Measurements from ENCODE around the gene DSTN.

Gene DSTN

DNA sequence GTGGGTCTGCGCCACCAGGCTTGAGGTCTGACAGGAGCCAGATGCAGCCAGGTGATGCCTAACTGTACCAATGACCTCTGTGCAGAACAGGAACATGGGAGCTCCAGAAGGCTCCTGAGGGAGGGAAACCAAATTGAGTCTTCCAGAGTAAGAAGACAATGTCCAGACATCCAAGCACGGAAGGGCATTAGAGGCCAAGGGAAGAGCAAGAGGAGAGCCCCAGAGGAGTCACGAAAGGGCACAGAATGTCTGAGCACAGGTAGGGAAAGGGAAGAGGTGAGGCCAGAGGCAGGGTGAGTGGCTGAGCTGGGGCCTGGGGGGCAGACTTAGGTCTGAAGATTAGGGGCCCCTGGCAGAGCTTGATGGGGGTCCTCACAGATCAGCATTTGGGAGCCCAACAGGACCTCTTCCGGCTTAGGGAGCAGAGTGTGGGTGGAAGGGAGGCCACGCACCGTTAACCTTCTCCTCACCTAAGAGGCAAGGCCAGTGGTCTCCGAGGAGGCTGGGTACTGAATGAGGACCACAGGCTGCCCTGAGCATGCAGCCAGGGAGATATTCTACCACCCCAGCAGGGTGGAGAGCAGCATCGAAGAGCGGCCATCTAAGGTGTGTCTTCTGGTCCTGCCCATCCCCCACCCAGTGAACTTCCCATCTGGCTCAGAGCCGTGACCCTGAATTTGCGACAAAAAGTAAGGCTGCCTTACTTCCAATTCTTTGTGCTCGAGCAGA is 70.4 kb downstream of the DSTN start:
- DNase-seq: no peak

GRCh38 chr20:17640875-17641378 is 71.1 kb downstream of the DSTN start:
- DNase-seq: no peak

- DNase-seq: no peak
Observed at GRCh38 chr20:17641520-17641964, 71.7 kb downstream of the DSTN start.

GRCh38 chr20:17641993-17642392 is 72.1 kb downstream of the DSTN start:
- no peak for DNase-seq

- no peak for DNase-seq
Observed at GRCh38 chr20:17642404-17643269, 72.8 kb downstream of the DSTN start.

- no peak for DNase-seq
Observed at GRCh38 chr20:17643531-17644188, 73.8 kb downstream of the DSTN start.

GRCh38 chr20:17644451-17644850 is 74.6 kb downstream of the DSTN start:
- DNase-seq: no peak

- no peak for DNase-seq
Observed at GRCh38 chr20:17645010-17645409, 75.1 kb downstream of the DSTN start.

DNA sequence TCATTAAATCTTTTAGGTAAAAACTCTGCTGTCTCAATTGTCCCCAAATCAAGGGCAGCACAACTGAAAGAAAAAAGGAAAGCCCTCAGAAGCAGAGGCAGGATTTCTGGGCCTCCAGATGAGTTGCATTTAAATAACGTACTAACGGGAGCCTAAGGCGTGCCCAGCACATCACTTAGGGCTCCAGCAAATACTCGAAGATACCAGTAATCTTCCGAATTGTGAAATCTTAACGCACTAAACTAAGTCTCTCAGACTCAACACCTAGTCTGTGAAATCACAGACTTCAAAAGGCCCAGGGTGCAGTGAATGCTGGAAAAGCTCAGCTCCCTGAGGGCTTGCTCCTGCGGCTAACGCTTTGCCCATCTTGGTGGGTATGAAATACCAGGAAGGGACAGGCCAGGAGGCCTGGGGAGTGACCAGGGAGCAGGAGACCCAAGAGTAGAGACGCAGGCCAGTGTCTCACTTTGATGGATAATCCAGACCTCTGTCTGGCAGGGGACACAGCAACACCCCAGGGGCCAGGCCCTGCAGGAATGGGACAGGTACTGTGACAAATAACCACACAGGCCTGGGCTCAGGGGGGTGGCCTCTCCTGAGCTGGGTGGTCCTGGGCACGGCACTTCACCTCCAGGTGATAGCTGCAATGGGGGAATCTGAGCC is 75.8 kb downstream of the DSTN start:
- no peak for DNase-seq

- DNase-seq: no peak
Observed at GRCh38 chr20:17646209-17646960, 76.5 kb downstream of the DSTN start.

DNA sequence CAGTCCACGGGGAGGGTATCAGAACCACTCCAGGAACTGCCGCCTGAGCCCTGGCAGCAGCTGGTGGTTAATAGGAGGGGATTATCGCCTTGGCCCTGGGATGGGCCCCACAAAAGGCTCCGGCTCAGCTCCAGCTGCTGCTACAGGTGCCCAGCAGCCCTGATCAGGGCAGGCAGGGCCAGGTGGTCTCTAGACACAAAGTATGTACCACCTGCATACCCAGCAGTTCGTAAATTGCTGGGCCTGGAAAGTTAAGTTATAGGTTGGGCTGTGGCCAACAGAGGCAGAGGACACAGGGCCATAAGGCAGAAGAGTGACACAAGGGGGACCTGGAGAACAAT is 77.1 kb downstream of the DSTN start:
- DNase-seq: no peak

- no peak for DNase-seq
Observed at GRCh38 chr20:17647391-17648314, 77.8 kb downstream of the DSTN start.

- no peak for DNase-seq
Observed at GRCh38 chr20:17648315-17648646, 78.4 kb downstream of the DSTN start.

DNA sequence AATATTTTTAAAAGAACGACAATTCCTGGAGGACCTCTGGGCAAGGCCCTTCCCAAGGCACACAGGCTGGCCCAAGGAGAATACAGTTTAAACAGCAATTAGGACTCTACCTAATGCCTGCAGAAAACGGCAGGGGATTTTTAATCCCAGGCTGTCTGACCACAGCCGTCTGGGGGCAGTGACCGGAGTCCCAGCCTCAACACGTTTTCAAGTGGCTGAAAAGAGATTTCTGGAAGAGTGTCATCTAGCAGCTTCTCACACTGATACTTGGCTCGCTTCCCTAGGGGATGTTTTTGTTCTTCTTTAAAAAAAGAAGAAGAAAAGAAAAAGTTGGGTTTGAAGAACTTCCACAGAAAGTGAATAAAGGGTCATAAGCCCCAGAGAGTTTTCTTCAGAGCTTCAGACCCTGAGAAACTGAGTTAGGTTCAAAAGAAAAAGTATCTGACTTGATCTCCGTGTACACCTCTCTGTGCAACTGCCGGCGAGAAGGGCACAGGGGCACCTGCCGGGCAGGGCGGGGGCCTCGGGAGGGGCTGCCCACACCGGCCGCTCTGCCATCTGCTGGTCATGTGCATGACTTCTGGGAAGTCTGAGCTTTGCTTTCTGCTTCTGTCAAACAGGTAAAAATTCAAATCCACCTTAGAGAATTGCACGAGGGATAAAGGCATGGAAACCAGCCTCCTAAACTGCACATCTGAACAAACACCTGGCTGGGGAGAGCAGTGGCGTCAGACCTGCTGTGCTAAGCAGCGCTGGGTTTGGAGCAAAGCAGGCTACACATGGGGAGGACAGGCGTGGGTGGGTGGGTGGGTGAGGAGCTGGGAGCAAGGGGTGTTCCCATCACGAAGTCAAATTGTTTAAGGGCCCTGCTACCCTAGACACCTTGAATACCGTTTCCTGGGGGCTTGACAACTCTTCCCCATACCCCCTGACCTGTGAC is 79.2 kb downstream of the DSTN start:
- DNase-seq: no peak

GRCh38 chr20:17650301-17651128 is 80.6 kb downstream of the DSTN start:
- no peak for DNase-seq

DNA sequence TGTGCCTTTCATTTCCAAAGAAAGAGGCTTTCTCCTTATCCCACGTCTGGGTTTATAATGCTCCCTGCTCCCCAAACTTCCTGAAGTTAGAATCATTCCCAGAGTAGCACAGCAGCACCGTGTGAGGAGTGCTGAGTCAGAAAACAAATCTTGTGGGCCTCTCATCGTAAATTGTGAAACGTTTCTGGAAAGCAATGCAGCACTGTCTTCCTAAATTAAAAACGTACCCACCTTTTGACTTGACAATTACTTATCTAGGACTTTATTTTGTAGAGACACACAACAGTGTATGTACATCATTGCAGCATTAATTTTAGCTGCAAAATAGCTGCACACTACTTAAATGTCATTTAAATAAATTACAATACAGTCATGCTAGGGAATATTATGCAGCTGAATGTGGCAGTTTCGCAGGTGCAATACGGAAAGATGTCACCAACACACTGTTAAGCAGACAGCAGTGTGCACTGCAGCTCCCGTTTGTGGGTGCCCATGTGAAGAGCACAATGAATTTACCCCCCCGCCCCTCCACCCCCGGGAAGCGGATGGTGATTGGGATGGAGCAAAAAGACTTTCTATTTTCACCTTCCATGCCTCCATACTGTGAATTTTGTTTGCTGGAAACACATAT is 81.4 kb downstream of the DSTN start:
- no peak for DNase-seq

DNA sequence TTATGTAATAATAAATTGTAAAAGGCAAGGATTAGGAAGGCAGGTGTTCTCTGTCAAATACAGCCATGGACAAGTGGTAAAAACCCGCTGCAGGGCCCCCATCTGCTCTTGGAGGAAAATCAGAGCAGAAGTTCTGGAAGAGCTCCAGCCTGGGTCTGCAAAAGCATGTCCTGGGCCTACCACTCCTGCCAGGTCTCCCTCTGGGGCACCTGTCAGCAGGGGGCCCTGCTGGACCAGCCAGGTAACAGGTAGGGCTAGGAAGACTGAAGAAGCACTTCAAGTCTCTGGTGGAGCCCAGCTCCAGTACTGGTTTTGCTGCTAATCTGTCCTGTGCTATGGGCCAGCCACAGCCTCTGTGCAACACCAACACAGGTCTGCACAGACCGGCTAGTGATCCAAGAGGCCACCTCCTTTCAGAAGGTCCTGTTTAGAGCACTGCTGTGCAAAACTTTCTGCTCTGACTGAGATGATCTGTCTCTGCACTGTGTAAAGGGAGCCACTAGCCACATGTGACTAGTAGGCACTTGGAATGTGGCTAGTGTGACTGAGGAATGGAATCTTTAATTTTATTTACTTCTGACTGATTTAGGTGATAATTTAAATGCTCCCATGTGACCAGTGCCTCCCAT is 82.0 kb downstream of the DSTN start:
- no peak for DNase-seq

GRCh38 chr20:17652411-17652810 is 82.5 kb downstream of the DSTN start:
- DNase-seq: no peak

Measured in NCI-H1930 (cell line).